Stimulated activated CD4-positive, alpha-beta T cell treated with anti-CD3 and anti-CD28 coated beads, TNF-alpha, amount 100 ng/mL, for 1 hour (primary cell): ENCODE data around the gene CDCA8.
"Not testable (repeated sequence)": the region's sequence is repeated elsewhere in the genome, so short reads cannot be mapped to it uniquely, and the experiment has no call there.

Experiments
- DNase-seq, 3 donors: peaks; one replicate each; pipeline ENCODE4 v3.0.0-alpha.2; 2020; ENCODE audit warnings: low read depth in 3 of 3, low spot score in 1 of 3

The CDCA8 gene

DNA sequence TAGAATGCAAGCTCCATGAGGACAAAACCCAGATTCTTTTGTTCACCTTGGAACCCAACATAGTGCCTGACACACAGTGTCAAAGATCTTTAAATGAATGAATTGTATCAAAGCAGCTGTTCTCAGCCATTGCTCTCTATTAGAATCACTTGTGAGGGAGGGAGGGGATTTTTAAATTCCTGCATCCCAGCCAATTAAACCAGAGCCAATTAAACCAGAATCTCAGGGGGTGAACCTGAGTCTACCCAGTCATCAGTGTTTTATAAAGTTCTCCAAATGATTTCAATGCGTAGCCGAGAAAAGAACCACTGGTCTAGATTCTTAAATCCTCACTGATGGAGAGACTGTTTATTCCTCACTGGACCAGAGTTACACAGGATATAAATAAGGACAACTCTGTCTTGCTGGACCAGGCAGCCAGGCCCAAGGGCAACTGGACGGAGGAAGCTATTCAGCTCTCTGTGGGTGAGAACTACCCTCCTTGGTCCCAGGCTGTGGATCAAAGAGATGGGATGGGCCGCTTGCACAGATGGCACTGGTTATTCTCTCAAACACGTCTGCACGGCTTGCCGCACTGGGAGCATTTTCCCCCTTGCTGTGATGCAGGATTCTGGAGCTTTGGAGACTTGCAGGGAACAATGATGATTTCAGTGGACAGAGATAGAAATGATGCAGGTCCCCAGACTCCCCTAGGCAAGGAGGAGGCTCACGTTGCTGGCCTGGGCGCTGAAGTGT, 20.0 kb upstream of the CDCA8 start:
- no peak for DNase-seq

DNA sequence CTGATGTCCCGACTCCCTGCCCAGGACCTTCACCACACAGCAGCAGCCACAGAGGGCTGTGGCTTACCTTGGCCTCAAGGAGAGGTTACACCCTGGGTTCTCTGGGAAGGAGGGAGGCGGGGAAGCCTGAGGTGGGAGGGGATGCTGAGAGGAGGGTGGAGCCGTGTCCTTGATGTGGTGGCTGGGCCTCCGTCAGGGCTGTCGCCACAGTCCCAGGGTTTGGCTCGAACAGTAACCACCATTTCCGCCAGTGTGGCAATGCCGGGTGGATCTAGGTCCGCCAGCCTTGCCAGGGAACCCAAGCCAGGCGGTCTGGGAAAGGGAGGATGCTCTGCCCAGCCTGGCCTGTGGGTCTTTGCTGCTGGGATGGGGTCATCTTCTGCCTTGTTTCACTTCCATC, 18.4 kb upstream of the CDCA8 start:
- peak in 1 of 3 donors; percentile 10 for DNase-seq

DNA sequence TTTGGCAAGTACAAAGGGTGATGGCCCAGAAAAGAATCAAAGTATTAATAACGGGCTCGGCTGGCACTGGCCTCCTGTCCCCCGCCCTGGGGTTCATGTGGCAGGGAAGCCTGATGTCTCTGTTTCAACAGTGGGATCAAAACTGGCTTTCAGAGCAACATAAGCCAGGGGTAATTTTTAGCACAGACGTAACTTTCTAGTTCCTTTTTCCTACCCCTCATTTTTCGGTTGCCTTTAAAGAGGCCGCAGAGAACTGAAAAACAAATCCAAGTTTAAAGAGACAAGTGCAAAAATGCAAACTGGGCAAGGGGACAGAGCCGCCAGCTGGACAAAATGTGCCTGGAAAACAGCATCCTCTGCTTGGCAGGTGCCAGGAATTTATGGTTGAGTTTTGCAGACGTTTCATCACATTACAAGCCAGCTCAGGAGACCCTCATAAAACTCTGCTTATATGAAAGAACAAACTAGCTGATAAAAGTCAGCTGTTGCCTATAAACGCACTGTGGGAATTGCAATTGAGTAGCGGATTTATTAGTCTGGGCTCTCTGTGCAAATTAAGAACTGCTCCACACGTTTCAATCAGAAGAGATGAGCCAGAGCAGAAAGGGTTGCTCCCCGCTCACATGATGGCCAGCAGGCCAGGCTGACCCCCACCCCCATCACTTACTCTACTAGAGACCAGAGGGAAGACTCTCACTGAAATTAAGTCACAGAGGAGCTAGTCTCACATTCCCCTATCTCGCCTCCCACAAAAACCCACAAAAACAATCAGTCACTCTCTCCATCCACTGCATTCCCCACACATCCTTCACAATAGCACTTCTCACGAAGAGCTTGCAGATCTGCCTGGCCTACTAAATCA, 15.8 kb upstream of the CDCA8 start:
- no peak for DNase-seq

DNA sequence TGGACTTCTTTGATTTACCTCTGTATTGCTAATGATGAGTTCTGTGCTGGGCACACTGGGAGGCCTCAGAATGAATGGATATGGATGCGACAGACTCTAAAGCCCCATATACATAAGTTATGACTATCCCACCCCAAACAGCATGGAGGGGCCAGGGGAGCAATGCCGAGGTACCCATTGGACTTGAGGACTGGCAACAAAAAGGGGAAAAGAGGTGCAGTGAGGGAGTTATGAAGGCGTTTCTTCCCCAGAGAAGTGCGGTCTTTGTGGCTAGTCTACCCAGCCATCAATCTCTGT, 15.2 kb upstream of the CDCA8 start:
- DNase-seq = no peak

DNA sequence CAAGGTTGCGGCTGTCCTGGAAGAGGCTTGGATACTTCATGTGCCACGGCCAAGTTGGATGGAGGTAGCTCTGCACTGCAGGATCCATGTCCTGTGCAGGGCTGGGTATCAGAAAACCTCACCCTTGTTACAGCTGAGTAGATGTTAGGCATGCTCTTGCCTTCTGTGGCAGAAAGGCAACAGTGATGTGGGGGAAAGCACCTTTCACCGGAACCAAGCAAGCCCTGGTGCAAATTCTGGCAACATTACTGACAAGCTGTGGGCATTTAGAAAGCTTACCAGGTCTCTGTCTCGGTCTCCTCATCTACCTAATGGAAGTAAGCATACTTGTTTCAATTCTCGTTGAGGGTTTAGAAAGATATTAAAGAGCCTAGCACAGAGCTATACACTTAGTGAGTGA, 14.5 kb upstream of the CDCA8 start:
- DNase-seq = no peak

DNA sequence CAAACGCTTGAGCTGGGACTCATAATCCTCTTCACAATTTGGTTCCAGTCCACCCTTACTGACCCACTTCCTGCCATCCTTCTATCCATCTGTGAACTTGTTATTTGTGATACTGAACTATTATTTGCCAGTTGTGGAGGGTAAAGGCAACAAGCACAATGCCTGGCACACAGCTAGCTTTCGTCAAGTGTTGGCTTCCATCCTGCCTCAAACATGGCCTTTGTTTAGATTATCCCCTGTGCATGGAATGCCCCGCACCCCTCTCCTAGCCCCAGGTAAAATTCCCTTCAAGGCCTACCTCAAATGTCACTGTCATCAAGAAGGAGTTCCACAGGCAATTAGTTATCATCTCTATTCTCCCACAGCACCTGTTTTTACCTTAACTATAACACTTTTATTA, 11.4 kb upstream of the CDCA8 start:
- no peak for DNase-seq

DNA sequence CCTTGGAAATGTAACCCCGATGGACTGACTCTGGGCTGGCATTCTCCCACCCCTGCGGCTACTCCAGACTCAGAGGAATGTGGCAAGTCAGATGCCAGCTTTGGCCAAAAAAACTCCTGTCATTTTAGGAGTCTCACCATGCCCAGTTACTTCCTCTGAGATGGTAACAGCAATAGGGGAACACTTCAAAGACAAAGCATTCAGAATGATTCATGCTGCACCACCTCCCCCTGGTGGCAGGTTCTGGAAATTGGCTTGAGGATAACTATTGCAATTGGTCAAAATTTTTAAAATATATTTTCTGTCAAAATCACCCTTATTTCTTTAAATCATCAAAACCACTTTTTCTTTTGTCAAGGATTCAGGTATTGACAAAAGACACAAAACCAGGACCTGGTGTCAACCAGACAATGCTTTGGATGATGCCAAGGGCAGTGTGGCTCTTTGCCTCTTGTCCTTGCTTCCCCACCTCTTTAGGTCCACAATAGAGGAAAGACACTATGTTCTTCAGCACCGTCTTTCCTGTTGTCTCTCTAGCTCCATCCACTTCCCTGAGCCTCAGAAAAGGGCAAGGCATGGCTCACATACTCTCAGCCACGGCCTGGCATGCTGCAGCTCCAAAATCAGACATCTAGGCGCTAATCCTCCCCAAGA, 9.9 kb upstream of the CDCA8 start:
- peak; percentile 41 to 62 (median 53) for DNase-seq

DNA sequence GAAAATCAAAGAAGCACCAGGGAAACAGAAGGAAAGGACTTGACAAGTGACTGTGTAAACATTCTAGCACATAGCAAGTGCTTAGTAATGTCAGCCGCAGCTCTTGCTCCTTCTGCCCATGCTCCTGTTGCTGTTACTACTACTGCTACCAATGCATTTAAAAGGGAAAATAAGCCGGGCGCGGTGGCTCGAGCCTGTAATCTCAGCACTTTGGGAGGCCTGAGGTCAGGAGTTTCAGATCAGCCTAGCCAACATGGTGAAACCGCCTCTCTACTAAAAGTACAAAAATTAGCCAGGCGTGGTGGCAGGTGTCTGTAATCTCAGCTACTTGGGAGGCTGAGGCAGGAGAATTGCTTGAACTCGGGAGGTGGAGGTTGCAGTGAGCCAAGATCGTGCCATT, 8.1 kb upstream of the CDCA8 start:
- not testable (repeated sequence) for DNase-seq

DNA sequence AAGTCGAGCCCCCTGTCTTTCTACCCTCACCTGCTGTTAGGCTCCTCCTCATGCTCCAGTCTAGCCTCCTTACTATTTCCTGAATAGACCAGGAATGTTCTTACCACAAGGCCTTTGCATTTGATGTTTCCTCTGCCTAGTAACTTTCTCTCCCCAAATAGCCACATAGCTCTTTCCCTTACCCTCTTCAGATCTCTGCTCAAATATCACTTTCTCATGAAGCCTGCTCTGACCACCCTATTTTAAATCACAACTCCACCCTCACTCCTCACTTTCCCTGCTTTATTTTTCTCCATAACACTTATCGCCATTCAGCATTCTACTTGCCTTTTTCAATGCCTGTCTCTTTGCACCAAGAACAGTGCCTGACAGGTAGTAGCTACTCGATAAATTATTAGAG, 6.6 kb upstream of the CDCA8 start:
- no peak for DNase-seq

DNA sequence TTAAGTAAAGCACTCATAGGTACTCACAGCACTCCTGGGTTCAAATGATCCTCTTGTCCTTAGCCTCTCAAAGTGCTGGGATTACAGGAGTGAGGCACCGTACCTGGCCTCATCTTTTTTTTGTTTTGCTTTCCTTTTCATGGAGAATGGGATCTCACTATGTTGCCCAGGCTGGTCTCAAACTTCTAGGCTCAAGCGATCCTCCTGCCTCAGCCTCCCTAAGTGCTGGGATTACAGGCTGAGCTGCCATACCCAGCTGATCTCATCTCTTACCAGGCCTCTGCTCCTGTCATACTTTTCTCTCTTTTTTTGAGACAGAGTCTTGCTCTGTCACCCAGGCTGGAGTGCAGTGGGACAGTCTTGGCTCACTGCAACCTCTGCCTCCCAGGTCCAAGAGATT, 4.6 kb upstream of the CDCA8 start:
- not testable (repeated sequence) for DNase-seq

DNA sequence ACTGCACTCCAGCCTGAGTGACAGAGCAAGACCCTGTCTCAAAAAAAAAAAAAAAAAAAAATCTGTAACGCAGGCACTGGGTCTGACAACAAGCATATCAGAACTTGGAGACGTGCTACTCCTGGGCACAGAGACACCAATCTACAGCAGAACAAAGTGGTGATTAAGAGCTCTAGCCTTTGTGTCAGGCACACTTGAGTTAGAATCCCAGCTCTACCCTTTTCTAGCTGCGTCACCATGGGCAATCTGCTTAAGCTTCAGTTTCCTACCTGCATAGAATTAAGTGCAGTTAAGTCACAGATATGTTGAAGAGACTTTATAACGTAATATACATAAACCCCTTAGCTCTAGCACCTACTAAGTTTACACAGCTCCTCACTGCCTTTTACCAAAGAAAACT, 3.4 kb upstream of the CDCA8 start:
- DNase-seq = no peak

DNA sequence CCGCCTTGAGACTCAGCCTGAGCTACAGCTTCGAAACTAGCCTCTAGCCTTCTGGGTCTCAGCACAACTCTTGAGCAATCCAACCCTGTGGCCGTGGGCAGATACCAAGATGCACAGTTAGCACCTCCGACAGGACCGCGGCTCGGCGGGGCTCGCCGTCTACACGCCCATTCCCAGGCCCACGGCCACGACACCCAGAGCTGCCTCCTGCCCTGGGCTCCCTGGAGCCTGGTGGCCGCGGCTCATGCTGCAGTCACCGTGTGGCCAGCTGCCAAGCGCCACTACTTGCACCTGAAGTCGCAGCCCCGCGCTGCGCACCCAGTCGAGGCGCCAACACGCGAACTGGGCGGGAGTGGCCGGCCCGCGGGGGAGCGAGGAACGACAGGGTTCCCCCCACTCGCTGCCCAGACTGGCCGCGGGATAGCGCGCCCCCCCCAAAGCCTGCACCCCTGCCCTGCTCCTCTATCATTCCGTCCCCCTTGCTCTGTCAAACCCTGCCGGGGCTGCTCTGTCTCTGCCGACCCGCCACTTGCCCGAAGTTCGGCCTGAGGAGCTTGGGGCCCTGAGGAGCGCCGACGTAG, 729 bp upstream of the CDCA8 start:
- DNase-seq = no peak

DNA sequence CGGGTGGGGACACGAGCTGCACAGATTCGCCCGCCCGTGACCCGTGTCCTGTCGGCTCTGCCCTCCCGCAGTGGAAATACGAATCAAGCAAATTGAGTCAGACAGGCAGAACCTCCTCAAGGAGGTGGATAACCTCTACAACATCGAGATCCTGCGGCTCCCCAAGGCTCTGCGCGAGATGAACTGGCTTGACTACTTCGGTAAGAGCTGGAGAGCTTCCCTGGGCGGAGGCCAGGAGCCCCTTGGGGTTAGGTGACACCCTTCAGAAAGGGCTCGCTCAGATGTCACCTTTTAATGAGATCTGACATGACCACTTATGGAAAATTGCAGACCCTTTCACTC, 489 bp downstream of the CDCA8 start:
- DNase-seq = no peak

DNA sequence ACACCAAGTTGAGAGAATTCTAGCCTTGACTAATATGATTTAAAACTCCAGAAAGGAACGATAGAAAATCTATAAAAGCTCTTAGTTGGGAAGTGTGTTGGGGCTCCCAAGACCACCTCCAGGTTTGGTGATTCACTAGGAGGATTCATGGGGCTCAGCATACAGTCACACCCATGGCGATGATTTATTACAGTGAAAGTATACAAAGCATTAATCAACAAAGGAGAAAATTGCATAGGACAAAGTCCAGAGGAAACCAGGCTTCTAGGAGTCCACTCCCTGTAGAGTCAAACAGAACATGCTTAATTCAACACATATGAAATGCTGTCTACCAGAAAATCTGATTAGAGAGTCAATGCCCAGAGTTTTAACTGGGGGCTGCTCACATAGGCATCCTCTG, 4.8 kb downstream of the CDCA8 start:
- DNase-seq = no peak

DNA sequence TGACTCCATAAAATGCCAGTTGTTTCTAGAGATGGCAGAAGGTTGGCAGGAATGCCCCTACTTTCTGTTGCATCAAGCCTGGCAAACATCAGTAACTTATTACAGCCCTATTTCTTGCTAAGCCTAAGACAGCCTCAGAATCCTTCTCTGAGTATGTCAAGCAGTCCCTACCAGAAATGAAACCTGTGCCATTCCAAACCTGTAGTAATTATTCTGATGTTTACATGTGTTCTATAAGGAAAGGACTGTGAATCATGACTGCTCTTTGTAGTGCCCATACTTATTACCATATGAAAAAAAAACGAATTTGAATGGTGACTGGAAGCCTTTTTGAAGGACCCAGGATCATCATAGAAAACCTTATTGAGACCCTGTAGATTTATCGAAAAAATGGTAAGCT, 5.4 kb downstream of the CDCA8 start:
- DNase-seq = no peak

DNA sequence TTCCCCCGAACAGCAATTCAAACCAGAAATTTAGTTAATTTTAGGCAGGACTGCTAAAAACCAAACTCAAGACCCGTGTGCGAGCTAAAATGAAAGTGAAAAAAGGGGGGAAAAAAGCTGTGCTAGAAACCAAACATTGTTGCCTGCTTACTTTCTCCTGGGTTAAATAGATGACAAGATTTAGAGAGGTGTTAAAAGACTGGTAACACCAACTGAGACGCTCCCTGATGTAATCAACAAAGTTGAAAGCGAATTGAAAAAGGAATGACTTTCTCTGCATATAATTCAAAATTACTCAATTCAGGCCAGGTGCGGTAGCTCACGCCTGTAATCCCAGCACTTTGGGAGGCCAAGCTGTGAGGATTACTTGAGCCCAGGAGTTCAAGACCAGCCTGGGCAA, 6.8 kb downstream of the CDCA8 start:
- no peak for DNase-seq

DNA sequence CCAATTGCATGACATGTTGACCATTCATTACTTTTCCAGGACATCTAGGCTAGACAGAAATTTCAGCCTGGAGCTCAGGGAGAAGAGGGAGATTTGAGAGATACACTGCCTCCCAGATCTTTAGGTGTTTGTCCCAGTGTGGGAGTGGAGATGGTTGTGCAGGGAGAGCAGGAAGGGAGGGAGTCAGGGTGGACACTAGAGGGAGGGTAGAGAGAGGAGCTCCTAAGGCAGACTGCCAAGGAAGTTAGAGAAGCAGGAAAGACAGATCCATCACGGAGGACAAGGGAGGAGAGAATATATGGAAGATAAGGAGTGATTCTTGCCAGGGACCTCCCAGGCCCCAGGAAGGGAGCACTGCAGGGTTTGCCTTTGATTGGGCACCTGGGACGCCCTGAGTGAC, 8.7 kb downstream of the CDCA8 start:
- no peak for DNase-seq

DNA sequence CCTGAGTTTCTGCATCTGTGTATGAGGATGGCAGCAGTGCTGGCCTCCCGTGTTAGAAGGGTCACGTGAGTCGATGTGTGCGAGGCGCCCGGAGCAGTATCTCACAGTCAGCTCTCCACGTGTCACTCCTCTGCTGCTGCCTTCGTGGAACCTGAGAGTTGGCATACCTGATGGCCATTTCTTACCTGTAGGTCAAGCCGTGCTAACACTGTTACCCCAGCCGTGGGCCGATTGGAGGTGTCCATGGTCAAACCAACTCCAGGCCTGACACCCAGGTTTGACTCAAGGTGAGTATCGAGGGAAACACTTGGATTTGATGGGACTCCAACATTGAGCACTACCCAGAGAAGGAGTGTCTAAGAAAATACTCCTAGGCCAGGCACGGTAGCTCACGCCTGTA, 10.7 kb downstream of the CDCA8 start:
- no peak for DNase-seq

DNA sequence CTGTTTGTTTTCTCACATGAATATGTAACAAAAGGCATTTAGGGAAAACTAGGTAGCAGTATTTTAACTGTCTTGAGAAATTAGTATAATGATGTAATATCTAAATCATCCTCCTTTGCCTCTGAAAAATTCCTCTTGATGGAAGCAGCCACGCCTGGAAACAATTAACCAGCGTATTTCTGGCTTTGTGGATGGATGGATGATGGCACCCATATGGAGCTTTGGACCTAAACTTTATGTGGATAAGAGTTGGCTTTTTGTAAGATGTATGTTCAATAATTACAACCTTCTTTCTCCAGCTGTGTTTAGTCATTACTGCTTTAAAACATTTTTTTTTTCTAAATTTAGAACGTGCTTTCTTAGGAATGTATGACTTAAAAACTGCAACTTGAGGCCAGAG, 12.7 kb downstream of the CDCA8 start:
- no peak for DNase-seq

DNA sequence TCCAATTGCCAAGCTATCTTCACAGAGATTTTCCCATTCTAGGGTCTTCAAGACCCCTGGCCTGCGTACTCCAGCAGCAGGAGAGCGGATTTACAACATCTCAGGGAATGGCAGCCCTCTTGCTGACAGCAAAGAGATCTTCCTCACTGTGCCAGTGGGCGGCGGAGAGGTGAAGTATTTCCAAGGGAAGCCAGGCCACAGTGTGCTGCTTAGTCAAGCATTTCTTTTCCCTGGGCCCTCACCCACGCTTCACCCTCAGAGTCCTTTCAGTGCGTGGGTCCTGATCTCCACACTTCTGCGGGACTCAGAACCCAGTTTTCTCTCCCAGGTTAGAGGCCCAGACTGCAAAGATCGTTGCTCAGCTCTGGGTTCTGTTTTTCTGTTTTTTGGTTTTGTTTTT, 13.1 kb downstream of the CDCA8 start:
- no peak for DNase-seq

DNA sequence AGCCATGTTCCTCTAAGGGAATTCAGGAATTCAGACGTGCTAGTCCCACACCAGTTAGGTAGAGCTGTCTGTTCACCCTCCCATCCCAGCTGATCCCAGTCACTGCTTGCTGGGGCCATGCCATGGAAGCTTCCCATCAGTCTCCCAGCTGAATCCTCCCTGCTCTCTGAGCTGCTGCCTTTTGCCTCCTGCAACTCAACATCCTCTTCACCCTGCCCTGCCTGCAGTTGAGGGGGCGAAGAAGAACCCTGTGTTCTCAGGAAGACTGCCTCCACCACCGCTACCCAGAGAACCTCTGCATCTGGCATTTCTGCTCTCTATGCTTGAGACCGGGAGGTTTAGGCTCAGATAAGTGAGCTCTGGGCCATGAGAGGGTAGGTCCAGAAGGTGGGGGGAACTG, 16.2 kb downstream of the CDCA8 start:
- DNase-seq = no peak

DNA sequence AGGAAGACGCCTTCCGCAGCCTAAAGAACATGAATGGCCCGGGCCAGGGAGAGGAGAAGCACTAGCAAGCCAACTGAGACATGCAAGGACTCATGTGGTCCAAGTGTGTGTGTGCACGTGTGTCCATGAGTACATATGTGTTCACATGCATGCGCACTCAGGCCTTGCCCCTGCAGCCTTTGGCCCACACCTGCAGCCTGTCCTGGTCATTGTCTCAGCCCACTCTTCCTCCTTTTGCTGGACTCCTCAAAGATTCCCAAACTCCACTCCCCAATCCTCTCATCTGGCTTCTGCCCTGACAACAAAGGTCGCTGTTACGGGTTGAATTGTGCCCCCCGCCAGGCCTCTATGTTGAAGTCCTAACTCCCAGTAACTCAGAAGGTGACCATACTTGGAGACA, 21.9 kb downstream of the CDCA8 start:
- DNase-seq = no peak
